Right lung (tissue), 5 donors: ENCODE data around the gene THBD. TPM values are rescaled to one million over a fixed set of nuclear protein-coding genes. Genes with fewer than 3 reads are reported as not detected.

Experiments
- DNase-seq, 2 donors: peaks; one replicate each; pipeline ENCODE4 v3.0.0-alpha.2; 2013
- polyA plus RNA-seq, 5 donors: library from polyadenylated mRNA; unstranded; fragments of 120-200 nt; gene quantifications; one replicate each; pipeline versions ENCODE4 v1.2.1 to v1.2.3, GENCODE V29; 2013; ENCODE audit warnings: inconsistent platforms in 1 of 5, low replicate concordance in 1 of 5; ENCODE audit not compliant: insufficient read length in 5 of 5, insufficient read depth in 1 of 5

THBD gene
- polyA plus RNA-seq, 5 donors = 29.1 to 54.4 (median 42.2) TPM

DNA sequence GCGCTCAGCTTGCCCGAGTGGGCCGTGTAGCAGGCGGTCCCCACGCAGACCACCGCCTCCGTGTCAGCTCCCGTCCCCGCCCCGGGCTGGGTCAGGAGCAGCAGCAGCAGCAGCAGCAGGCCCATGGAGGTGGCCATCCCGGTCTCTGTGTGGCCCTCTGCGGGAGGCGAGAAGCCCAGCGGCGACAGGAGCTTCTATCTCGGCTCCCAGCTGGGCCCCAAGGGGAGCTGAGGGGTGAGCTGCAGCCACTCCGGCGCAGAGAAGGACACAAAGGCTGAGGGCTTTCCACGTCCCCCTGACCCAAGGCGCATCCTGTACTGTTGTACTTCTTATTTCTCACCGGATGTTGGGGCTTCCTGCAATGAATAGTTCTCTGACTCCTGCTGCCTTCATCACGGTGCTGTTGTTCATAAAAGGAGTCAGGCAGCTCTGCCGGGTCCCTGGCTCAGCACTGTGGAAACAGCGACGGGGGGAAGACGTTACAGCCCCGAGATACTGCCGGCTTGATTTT is 36.6 kb upstream of the THBD start, which contains the start of gene CD93:
Gene CD93, minus strand, starts transcription at position 269 of the 511 bp plus-strand sequence. Its CDS starts 132 bp downstream, at position 137.
- peak in 1 of 2 donors; percentile 44 for DNase-seq

DNA sequence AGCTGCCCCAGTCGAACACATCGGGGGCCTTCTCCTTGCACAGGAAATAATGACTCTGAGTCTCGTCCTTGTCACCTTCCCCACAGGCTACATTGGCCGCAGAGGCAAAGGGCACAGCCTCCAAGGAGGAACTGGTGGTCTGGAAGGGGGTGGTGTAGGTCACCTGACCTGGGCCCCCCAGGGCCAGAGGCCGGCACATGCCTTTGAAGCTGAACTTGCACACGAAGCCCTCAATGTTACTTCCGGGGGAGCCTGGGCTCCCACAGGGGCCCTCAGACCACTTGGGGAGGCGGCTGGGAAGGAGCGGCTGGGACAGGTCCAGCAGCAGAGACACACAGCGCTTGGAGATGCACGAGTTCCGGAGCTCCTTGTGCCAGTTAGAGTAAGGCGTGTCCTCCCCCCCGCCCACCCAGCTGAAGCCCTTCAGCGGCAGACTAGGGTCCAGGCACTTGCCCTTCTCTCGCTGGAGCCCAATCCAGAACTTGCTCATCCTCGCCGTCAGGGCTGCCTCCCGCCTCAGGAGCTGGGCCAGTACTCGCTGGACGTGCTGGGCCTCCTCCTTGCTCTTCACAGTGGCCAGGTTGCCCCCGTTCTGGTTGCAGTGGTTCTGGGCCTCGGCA is 36.1 kb upstream of the THBD start:
- DNase-seq = no peak

DNA sequence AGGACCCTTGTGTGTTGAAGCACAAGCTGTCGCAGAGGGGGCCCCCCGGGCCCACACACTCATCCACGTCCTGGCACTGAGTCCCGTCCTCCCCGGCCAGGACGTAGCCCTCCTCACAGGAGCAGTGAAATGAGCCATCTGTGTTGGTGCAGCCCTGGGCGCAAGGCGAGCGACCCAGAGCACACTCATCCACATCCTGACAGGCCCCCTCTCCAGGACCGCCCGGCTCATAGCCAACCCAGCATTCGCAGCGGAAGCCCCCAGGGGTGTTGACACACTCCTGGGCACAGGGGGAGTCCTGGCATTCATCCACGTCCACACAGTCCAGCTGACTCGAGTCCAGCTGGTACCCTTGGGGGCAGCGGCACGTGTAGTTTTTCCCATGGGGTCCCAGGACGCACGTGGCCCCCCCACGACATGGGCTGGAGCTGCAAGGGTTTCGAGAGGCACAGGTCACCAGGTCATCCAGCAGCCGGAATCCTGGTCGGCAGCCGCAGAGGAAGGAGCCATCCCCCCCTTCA is 35.4 kb upstream of the THBD start:
- DNase-seq = no peak

DNA sequence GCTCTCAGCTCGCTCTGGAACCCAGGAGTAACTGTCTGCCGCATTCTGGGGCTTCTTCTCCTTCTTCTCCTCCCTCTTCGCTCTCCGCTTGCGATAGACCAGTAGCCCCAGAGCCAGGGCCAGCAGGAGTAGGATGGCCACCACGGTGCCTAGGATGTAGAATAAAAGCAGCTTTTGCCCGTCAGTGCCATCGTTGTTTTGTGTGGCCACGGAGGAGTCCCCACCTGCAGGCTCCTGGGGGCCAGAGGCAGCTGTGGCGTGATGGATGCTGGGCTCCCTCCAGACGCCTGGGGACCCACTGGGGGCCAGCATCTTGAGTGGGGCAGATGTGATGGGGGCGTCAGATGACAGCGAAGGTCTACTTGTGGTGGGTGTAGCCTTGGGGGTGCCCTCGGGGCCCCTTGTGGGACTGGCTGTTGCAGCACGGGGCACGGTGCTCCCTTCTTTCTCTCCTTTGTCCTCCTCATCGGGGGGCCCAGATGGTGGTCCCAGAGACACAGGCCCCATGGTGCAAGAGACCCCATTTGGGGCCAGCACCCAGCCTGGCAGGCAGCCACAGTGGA is 34.9 kb upstream of the THBD start:
- DNase-seq = no peak

DNA sequence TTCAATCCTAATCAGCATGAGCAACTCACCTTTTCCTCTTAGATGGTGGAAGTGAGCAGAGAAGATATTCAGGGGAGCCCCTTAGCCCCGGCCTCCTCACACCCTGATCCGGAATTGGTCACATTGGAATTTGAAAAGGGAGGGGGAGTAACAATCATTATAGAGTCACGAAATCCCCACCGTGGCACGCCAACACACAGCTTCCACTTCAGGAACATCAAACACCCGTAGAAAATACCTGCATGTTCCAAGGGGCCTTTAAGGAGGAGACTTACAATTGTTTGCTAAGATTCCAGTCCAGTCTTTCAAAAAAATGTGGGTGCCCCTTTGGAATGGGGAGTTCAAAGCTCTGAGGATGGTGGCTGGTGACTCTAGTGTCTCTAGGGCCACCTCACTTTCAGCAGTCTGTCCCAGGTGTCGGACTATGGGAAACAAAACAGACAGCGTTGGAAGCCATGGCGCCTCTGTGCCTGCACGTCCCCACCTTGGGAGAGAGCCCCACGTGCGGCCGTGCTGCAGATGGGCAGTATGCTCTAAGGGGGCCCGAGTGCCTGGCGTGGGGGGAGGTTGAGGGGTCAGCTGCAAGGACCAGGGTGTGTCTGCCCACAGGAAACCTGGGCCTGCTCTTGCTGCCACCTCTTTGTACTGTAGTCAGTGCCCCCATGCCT is 34.2 kb upstream of the THBD start:
- no peak for DNase-seq

DNA sequence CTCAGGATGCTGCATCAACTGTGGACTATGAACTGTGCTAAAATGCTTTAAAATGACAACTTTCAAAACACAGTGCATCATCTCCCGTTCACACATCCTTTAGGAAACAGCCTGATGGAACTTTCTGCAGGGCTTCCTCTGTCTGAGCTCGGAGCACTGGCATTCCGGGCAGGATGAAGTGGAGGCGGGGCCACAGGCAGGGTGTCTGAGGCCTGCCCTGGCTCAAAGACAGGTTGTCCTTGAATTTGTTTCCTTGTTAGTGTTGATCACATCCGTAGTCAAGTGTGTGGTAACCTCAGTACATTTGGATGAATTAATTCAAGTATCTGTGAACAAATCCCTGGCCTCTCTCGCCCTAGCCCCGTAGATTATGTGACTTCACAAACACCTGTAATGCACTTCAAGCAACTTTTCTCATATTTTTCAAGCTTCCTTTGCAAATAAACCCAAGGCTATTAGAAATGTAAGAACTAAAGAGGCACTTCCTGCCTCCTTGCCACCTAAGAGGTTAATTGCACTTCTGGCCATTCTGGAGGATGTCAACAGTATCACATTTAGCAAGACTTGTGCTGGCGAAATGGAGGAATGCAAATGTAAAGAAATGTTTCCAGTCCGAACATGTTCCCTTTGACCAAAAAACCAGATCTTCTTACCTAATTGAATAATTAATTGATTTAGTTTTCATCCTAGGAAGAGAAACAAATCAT is 33.5 kb upstream of the THBD start:
- no peak for DNase-seq

DNA sequence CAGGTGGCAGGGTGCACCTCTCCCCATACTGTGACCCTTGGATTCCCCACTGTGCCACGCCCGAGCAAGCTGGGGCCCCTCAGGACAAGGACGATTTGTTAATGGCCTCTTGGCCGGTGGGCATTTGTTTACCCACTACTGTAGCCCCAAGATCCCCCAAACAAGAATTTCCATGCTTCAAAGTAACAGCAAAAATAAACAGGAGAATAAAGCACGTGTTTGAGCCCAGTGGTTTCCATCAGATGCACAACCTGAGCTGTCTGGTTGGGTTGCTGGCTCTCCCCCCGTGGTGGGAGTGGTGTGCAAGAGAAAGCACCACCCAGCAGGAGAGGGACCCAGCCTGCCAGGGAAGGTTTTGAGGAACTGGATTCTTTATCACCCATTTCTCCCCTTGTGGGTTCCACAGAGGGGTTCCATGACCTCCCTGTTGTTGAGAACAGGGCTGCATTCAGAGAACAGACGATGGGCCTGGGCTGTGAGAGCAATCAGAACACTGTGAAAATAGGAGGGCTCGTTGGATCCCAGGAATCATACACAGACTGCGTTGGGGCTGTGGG is 31.9 kb upstream of the THBD start:
- no peak for DNase-seq

DNA sequence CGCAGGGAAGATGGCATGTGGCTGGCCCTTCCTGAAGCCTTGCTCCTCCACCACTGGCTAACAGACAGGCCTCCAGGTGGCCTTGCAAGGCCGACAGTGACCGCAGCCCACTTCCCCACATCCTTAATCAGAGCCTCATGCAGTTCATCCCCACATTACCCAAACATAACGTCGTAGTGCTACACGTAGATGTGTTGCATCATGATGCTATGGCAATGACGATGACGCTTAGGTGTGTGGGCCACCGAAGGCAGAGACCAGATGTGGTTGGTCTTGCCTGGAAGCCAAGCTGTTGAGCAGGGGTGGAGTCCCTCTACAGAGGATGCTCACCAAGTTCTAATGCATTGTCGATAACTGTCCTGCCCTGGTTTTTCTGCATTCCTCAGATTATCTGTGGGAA is 31.0 kb upstream of the THBD start:
- no peak for DNase-seq

DNA sequence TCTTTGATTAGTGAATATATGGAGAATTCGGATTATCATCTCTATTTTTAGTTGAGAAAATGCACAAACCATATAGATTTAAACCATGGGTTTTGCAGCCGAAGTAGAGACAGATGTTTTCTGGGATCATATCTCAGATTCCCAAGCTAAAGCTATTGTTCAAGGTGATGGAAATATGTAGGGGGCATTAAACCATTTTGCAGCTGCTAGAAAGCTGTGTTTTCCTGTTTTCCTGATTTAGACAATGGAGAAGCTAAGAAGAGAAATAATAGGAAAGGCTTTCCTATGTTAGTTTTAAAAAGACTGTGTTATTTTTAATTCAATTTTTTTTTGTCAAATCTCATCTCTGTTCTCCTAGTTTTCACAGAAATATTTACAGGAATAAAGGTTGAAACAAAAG is 30.5 kb upstream of the THBD start:
- no peak for DNase-seq

DNA sequence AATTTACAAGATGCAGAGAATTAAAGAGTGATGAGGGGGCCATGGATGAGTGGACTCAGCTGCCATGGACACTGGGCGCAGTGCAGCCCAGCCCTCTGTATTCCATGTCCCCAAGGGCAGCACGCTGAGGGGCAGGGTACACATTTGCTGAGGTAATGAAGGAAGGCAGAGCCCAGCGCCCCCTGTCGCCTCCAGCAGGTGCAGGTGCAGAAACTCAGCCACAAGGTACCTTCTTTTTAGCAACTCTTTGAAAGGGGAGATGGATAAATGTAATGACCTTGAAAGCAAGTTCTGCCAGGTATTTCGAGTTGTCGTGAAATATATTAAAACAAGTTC is 29.5 kb upstream of the THBD start:
- DNase-seq = no peak

DNA sequence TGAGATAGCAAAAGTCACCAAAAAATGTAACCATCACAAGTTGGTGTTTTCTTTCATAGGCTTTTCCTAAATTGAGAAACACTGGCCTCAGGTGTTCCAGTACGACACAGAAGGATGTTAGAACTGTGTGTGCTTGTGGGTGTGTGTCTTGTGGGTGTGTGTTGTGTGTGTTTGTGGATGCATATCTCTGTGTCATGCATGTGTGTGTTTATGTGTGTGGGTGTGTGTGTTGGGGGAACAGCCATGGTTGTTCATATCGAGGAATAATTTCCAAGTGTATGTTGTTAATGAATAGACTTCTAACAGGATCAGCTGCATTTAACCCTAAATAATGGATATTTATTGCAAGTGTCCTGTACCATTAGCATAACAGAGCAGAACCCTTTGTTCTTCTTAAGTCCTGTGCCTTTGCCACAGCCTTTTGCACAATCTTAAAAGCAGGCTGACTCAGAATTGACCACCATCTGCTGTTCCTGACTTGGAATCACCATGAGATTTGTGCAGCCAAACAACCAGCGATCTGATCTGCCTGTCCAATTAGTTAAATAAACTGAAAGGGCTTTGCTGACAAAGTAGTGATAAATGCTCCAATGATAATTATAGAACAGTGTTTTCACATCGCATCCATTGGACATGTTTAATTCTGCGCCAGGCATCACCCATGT is 29.0 kb upstream of the THBD start:
- DNase-seq = no peak

DNA sequence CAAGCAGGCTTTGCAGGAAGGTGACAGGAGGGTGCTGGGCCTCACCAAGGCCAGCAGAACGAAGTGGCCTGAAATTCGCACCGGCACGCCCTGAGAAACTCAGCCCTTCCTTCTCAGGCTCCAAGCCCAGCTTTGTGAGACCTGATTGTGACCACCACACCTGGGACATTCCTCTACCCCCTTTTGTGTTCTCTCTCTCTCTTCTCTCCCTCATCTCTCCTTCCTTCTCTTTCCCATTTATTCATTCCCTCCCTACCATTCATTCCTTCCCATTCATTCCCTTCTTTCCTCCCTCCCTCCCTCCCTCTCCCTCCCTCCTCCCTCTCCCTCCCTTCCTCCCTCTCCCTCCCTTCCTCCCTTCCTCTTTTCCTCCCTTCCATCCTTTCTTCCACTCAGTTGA is 27.8 kb upstream of the THBD start:
- no peak for DNase-seq

DNA sequence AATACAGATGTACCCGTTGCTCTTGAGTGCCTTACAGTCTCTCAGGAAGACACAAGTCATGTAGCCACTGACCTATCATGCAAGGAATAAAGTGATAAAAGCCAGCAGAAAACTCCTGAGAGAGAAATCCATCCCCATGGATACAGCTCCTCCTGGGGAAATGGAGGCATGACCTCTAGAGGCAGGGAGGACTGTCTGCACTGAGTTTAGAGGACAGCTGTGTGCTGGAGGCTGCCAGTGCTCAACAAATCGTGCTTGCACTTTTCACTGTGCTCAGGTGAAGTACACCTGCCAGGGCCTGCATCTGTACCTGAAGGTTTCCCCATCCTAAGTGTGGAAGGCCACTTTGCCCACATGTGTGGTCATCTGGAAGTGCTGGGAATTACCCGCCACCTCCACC is 24.6 kb upstream of the THBD start:
- DNase-seq = no peak

DNA sequence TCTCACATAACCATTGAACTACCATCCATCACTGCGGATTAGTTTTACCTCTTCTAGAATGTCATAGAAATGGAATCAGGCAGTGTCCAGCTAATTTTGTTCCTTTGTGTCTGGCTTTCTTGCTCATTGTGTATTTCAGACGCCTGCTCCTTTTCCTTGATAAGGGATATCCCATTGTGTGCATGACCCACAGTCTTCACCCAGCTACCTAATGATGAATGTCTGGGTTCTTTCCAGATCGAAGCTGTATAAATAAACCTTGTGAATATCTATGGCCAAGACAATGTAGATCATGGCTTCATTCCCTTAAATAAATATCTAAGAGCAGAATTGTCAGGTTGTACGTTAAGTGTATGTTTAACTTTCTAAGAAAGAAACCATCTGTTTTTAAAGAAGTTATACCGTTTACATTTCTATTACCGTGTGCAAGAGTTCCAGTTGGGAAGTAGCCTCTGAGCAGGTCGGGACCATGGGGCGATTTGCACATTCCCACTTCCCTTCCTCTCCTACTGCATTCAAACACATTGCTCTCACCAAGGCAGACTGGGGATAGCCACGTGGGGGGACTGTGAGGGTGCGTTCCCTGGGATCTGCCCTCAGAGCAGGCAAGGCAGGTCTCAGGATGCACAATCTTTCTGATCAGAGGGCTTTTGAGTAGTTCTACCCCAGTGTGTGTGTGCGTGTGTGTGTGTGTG is 23.6 kb upstream of the THBD start:
- no peak for DNase-seq

DNA sequence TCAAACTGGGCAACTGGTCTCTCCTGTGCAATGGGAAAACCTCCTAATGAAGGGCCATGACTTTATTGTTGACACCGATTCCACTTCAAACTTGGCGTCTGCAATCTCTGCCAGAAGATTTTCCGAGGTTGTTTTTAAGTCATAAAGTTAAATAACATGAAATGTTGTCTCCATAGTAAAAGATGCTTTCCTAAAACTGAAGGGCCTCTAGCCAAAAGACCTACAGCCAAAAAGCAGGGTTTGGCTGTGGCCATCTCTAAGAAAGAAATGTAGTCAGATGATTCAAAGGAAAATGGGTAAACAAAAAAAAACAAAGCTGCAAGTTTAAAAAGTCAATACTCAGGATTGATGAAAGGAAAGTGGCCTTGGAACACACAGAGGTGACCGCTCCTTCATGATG is 22.5 kb upstream of the THBD start:
- no peak for DNase-seq

DNA sequence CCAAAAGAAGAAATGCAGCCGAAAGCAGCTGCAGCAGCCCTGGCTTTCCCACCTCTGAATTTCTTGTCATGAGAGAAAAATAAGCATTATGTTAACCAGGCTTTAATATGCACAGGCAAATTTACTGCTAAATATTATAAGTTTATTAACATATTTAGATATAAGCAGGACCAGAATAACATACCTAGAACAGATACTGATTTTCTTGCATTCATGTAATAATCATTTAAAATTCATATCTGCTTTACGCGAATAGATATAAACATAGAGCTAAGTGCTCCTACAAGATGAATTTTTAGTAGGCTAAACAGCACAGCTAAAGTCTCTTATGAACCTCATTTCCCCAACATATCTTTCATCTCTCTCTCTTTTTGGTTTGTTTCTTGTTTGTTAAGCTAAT is 21.9 kb upstream of the THBD start:
- no peak for DNase-seq

DNA sequence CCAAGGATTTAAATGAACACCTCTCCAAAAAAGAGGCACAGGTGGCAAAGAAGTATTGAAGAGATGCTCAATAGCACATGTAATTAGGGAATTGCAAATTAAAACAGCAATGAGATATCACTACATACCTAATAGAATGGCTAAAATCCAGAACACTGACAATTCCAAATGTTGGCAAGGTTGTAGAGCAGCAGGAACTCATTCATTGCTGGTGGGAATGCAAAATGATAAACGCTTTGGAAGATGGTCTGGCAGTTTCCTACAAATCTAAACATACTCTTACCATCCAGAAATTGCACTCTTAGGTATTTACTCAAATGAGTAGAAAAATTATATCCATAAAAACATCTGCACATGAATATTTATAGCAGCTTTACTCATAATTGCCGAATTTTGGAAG is 19.6 kb upstream of the THBD start:
- DNase-seq = no peak

DNA sequence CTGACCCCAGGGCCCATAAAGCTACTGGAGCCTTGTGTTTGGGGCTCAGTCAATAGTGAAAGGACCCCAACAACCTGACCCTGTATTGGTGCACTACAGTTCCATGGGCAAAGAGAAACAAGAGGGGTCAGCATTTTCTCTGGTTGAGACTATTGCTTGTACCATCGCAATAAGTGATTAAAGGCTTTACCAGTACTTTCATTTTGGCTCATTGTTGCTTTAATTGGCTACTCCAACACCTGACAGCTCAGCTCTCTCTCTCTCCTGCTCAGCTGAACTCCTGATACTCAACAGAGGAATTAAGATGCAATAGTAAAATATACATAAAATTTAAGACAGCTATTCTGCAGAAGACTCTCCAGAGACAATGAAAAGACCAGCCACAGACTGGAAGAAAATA is 18.8 kb upstream of the THBD start:
- no peak for DNase-seq

DNA sequence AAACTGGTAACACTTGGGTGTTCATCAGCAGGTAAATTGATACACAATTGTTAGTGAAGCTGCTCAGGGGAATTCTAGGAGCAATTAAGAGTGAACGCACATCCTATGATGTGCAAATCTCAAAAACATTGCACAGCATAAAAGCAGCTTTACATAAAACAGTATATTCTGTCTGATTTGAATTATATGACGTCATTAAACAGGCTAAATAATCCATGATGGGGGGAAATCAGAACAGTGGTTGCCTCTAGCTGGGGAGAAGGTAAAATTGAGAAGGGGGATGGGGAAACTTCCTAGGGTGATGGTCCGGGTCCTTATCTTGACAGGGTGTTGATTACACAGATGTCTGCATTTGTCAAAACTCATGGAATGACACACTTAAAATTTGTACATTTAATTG is 17.3 kb upstream of the THBD start:
- DNase-seq = no peak

DNA sequence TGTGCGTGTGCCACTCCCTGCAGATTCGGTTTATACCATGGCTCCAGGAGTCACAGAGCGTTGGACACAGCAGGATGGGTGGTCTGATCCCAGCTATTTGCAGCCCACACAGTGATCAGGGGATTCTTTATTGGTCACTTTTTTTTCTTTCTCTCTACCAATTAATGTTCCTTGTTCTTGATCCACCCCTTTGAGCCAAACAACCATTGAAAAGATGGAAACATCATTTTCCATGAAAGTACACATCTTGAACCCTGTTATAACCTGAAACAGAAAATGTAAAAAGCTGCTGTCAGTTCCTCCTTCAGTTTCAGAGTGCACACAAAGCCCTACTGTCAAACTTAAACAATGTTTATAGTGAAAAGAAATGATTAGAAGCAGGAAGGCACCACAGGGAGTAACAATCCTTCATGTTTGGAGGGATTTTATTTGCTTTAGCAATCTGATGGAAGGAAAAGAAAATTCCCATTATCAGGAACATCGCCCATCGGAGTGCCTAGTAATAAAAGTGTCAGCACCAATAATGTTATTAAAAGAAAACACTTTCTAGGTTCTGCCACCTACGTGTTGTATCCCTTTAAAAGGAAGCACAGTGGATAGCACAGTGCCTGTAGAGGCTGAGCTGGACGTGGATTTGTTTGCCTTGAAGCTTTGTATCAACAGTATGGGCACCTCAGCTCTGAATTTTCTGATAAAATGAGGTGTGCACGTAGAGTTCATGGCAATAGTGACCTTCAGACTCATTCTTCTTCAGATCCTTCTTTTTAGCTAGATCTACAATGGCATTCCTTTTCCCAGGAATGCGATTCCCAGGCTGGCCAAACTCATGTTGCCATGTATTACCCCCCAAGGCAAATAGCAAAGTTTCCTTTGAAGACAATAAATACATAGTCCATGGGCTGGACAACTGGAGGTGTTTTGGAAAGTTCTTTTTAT is 16.1 kb upstream of the THBD start:
- DNase-seq = no peak
